Fibroblast of pulmonary artery (primary cell): Measurements from ENCODE around the gene LASP1.

ENCODE experiments used
- DNase-seq: peaks from one replicate; pipeline ENCODE4 v3.0.0-alpha.2; 2010; ENCODE audit warnings: low read depth
- H3K4me3 ChIP-seq: replicated peaks from 2 replicates; pipeline ENCODE4 v1.5.1; 2011; ENCODE audit warnings: low read depth, mild to moderate bottlenecking, control low read depth, low read length, moderate library complexity
- TF ChIP-seq, protein P1 (sequence below): IDR thresholded peaks from 2 replicates; pipeline ENCODE4 v1.5.1; 2011; ENCODE audit warnings: mild to moderate bottlenecking, control low read depth, low read length, inconsistent platforms; ENCODE audit errors: missing control alignments

The LASP1 gene, protein sequence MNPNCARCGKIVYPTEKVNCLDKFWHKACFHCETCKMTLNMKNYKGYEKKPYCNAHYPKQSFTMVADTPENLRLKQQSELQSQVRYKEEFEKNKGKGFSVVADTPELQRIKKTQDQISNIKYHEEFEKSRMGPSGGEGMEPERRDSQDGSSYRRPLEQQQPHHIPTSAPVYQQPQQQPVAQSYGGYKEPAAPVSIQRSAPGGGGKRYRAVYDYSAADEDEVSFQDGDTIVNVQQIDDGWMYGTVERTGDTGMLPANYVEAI

GRCh38 chr17:38869526-38870258 is at the start of gene LASP1:
Gene LASP1, plus strand, starts transcription at chr17:38870058. Its CDS starts 132 bp downstream, at chr17:38870190.
- DNase-seq = peak; percentile 89
- H3K4me3 ChIP-seq = peak within 1 kb of the TSS; percentile 98
- TF ChIP-seq, protein P1, sequence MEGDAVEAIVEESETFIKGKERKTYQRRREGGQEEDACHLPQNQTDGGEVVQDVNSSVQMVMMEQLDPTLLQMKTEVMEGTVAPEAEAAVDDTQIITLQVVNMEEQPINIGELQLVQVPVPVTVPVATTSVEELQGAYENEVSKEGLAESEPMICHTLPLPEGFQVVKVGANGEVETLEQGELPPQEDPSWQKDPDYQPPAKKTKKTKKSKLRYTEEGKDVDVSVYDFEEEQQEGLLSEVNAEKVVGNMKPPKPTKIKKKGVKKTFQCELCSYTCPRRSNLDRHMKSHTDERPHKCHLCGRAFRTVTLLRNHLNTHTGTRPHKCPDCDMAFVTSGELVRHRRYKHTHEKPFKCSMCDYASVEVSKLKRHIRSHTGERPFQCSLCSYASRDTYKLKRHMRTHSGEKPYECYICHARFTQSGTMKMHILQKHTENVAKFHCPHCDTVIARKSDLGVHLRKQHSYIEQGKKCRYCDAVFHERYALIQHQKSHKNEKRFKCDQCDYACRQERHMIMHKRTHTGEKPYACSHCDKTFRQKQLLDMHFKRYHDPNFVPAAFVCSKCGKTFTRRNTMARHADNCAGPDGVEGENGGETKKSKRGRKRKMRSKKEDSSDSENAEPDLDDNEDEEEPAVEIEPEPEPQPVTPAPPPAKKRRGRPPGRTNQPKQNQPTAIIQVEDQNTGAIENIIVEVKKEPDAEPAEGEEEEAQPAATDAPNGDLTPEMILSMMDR = no peak

GRCh38 chr17:38824899-38825761 is 44.7 kb upstream of the LASP1 start, which contains the start of gene CWC25:
Gene CWC25, minus strand, starts transcription at chr17:38825321. Its CDS starts 138 bp downstream, at chr17:38825183.
- peak; percentile 98 for DNase-seq
- TF ChIP-seq, protein P1 = no peak
- peak within 1 kb of the TSS; percentile 99 for H3K4me3 ChIP-seq

GRCh38 chr17:38825762-38826247 is 44.1 kb upstream of the LASP1 start:
- H3K4me3 ChIP-seq = peak overlapping the region; percentile 99
- TF ChIP-seq, protein P1 = no peak
- no peak for DNase-seq

DNA sequence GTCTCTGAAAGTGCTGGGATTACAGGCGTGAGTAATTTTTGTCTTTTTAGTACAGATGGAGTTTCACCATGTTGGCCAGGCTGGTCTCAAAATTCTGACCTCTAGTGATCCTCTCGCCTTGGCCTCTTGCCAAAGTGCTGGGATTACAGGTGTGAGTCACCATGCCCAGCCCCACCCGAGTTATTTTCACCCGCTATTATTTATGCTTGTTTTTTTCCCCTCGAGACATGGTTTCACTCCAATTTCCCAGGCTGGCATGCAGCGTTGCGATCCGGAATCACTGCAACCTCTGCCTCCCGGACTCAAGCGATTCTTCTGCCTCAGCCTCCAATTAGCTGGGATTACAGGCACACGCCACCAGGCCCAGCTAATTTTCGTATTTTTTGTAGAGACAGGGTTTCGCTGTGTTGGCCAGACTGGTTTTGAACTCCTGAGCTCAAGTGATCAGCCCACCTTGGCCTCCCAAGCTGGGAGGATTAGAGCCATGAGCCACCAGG is 25.5 kb upstream of the LASP1 start:
- DNase-seq = no peak
- H3K4me3 ChIP-seq = no peak overlapping the region
- TF ChIP-seq, protein P1 = no peak

DNA sequence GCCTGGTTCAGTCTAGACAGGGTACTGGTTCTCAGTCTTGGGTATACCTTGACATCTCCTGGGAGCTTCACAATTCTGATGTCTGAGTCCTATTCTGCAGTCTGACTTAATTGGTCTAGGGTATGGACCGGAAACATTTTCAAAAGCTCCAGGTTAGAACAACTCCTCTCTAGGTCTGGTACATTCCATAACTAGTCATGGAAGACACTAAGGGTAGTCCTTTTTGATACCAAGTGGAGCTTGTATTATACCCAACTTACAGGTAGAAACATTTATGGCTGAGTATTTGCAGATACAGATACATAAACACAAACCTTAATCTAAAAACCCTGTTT is 21.3 kb upstream of the LASP1 start:
- no peak overlapping the region for H3K4me3 ChIP-seq
- no peak for DNase-seq
- TF ChIP-seq, protein P1 = no peak

GRCh38 chr17:38848939-38849605 is 20.8 kb upstream of the LASP1 start:
- TF ChIP-seq, protein P1 = no peak
- no peak for DNase-seq
- H3K4me3 ChIP-seq = no peak overlapping the region
